ENCODE results near the gene AP2A2.

The AP2A2 gene

DNA sequence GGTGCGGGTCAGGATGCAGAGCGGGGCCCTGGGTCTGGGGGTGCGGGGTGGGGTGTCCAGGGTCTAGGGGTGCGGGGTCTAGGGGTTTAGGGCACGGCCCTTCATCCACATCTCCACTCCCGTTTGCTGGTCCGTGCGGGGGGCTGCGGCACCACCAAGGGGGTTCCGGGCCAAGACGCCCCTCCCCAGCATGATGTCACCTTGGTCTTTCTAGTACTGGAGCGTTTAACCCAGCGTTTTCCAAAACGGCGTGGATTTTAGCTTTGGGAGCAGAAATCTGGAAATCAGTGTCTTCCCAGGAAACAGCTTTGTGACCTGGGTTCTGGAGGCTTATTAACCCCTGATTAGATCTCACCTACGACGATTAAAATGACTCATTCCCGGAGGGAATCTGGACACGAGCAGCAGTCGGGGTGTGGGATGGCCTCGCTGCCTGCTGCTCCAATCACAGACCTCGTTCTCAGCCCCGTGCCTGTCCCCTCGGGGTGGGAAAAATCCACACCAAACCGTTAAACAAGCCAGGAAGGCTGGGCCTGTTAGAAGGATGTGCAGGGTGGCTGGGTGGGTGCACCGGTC is 759 bp downstream of the AP2A2 start:
- no peak for DNase-seq

DNA sequence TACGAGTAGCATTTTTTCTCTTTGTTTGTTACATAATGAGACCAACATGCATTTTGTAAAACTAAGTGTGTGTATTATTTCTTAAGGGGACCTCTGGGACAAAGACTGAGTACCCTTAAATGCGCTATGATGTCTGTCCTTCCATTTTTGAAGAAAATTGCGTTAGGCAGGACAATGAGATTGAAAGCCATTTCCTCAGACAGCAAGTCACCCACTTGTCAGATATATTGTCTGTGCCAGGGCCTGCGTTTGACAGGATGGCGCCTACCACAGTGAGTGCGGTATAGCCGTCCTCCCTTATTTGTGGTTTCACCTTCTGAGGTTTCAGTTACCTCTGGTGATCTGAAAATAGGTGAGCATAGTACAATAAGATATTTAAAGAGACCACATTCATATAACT is 2.2 kb downstream of the AP2A2 start:
- no peak for DNase-seq

DNA sequence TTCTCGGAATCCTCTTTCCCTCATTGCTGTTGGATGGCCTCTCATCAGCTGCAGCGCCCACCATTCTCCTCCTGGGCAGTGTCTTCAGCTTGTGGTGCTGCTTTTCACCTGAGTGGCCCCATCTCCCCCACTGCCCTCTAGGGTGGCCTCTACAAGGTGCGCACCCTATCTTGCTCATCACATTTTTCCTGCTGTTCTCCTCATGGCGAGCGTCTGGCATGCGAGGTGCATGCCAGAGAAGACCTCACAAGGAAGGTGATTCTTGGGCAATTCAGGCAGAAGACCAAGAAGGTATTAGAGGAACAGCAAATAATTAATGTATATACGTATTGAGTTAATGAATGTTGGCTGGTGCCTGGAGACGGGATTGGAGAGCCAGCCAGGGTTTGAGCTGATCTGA is 3.1 kb downstream of the AP2A2 start:
- DNase-seq = no peak

DNA sequence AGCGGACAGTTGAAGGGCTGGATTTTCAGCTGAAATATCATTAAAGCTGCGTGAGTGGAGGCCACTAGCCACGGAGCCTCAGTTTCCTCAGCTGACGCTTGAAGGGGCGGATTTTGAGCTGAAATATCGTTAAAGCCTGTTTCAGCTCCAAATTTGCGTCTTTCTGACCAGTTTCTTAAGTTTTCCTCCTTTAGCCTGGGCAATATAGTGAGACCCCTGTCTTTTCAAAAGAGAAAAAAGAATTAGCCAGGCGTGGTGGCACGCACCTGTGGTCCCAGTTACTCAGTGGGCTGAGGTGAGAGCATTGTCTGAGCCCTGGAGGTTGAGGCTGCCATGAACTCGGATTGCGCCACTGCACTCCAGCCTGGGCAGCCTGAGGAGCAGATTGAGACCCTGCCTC is 3.7 kb downstream of the AP2A2 start:
- DNase-seq = no peak

DNA sequence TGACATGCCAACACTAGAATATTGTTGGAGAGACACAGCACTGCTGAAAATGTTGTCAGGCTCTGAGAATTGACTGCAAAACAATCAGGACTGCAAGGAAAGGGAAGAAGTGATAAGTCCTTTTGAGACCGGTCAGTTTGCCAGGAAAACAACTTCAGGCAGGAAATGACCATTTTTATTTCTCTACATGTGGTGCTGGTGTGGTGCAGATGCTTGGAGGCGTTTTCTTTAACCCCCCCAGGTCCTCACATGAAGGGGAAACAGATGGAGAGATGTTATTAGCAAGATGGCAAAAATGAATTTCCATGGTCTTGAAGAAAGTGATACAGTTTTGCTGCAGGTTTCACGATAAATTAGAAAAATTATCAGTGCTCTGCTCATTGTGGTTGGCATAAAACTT is 5.7 kb downstream of the AP2A2 start:
- DNase-seq = no peak

DNA sequence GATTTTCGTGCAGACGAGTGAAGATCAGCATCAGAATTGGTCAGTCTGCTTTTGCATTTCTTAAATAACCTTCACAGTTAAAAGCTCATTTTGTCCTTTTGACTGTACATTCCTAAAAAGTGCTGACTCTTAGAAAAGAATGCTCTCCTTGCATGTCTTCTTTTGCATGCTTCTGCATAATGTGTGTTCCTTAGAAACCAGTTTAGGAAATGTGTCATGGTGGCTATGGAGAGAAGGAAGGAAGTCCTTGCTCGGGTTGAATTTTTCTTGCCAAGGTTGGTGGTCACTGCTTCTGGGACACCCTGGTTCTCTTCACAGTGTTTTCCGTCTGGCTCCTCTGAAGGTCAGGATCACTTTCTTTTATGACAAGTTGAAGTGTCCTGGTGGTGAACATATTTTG is 6.8 kb downstream of the AP2A2 start:
- no peak for DNase-seq

DNA sequence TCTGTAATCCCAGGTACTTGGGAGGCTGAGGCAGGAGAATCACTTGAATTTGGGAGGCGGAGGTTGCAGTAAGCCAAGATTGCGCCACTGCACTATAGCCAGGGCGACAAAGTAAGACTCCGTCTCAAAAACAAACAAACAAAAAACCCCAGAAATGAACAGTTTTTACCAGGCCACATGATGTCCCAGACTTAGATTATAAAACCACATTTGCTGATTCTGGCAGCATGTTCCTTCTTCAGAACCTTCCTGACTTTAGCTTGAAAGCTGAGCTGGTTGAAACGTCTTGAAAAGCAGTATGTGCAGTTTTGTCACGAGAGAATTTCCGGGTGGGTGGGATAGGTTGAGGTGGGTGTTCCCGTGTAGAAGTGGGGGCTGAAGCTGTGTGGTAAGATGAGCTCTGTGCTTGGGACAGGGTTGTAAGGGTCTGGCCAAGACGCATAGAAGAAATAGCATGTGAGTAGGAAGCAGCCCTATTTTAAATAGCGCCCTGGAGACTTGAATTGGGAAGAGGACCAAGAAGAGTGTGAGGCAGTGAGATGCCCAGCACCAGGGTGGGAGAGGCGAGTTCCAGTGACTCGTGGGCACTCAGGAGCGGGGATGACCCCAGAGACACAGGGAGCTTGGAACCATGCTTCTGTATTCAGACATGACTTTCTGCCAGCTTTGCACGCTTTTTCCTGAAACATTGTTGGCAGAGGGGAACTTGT is 7.6 kb downstream of the AP2A2 start:
- DNase-seq = no peak

DNA sequence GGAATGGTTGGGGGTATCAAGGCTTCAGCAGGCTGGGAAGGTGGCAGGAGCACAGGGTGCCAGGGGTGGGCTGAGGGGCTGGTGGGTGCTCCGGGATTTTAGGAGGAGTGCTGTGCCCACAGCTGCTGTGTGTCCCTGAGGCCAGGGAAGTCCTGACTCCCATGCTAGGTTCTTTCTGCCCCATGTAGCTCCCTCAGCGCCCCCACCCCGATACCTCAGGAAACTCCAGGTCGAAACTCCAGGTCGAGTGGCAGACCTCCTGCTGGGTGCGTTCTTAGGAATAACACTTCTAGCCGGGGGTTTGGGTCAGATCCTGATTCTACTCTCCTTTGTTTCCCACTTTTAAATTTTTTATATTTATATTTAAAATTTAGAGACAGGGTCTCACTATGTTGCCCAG is 8.3 kb downstream of the AP2A2 start:
- DNase-seq = no peak

DNA sequence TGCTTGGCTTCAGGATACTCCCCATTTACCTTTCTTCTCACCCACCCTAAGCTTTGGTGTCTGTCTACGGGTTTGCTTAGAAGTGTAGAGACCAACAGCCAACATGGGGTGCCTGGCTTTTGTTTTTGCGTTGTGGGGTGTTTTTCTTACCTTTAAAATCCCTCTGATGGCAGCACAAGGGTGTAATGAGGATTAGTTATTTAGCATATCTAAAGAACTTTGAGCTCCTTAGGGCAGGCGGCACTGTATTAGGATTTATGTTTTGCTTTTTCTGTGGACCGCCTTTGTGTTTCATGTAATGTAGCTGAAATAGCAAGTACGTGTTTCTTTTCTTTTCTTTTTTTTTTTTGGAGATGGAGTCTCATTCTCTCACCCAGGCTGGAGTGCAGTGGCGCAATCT is 8.9 kb downstream of the AP2A2 start:
- no peak for DNase-seq

DNA sequence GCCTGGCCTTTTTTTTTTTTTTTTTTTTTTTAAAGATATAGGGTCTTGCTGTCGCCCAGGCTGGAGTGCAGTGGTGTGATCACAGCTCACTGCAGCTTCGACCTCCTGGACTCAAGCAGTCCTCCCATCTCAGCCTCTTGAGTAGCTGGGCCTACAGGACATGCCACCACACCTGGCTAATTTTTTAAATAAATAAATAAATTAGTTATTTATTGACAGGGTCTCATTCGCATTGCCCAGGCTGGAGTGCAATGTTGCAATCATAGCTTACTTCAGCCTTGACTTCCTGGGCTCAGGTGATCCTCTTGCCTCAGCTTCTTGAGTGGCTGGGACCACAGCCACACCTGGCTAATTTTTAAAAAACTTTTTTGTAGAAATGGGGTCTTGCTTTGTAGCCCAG is 10.5 kb downstream of the AP2A2 start:
- no peak for DNase-seq

DNA sequence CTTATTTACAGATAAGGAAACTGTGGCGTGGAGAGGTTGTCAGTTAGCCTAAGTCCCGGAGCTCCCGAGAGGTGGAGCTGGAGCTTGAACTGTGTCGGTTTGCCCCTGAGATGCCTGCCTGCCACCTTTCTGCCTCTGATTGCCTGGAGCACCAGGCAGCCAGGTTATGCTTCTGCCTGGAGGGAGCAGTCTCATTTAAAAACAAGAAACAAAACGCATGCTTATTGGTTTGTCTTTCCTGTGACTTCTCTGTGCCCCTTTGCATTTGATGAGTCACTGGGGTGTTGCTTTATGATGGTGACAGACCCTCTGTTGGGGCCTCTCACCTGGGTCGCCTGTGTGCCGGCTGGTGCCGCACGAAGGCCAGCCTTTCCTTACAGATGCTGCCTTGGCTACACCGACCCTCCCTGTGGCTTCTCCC is 12.2 kb downstream of the AP2A2 start:
- no peak for DNase-seq

DNA sequence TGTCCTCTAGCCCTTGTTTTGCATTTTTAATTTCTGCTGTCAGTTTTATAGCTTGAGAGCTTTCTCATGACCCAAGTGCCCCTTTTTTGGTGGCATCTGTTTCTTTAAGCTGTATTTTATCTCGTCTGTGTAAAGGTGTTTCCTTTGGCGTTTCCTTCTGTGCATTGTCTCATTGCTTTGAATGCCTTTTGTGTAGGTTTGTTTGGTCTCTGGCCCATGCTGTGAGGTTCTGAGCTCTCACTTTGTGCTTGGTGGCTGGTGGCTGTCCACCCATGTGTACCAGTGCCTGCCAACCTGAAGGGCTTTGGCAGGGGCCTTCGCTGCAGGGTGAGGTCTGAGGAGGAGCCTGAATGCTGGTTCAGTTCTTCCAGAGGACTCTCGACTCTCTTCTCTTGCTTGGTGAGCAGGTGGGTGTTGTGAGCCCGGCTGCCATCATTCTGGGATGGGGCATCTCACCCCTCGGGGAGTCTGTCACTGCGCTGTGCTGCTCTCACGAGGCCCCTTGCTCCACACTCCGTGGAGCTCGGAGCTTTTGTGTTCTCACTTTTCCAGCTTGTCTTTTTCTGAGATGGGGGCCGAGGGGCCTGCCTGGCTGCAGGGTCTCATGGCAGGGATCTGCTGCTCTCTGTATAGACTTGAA is 14.9 kb downstream of the AP2A2 start:
- DNase-seq = no peak

DNA sequence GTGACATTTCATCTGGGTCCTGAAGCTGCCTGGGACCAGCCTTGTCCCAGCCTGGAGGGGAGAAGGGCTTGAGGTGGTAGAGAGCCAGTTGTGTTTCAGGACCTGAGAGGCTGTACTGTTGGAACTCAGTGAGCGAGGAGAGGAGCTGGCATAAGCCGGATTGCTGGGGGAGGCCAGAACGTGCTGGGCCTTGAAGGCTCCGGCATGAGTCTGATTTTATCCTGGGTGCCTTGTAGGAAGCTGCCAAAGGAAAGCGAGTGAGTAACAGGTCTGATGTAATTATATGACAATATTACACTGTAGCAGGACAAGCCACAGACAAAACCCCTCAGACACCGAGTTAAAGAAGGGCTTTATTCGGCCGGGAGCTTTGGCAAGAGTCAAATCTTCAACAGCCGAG is 17.2 kb downstream of the AP2A2 start:
- no peak for DNase-seq

DNA sequence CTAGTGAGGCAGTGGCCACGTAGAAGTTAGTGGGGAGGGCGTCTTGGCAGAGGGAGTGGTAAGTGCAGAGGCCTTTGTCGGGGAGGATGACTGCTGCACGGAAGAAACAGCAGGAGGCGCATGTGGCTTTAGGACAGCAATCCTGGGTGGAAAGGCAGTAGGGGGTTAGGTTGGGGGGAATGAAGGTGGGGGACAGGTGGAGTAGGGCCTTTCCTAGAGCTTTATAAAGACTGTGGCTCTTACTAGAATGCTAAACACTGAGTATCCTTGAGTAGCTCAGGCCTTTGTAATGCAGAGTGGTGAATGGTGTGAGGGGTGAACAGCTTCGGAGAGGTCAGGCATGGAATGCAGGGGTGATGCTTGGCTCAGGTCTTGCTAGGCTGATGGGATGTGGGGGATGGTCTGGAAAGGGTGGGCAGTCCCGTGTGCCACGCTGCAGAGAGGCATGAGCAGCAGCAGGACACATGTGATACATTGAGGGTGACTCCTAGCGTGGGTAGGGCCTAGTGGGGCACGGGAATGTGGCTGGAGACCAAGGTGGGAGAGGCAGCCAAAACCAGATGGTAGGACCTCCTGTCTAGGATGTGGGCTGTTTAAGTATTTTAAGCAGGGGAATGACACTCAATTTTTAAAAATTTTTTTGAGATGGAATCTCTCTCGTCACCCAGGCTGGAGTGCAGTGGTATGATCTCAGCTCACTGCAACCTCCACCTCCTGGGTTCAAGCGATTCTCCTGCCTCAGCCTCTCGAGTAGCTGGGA is 19.2 kb downstream of the AP2A2 start:
- no peak for DNase-seq

DNA sequence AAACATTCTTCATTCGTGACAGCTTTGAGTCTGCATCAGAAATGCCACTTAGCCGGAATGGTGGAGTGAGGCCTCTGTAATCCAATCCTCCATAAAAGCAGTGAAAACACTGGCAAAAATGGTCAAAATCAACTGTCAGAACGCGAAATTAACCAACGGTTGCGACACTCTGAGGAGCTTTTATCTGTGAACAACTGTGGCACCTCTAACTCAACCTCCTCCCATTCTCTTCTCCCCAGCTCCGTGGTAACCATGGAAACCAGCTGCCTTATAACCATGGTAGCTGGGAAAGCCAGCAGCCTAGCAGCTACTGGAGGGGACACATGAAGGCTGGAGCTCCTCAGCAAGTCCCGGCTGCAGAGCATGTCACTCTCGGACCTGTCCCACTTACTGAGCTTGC is 20.3 kb downstream of the AP2A2 start:
- DNase-seq = no peak

DNA sequence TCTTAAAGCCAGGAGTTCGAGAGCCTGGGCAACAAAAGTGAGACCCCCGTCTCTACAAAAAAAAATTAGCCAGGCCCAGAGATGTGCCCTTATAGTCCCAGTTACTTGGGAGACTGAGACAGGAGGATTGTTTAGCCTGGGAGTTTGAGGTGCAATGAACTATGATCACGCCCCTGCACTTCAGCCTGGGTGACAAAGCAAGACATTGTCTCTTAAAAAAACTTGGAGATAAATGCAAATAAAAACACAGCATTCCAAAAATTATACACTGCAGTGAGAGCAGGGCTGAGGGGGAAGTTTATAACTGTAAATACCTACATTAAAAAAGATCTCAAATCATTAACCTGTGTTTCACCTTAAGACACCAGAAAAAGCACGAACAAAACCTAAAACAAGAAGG is 22.1 kb downstream of the AP2A2 start:
- DNase-seq = no peak

DNA sequence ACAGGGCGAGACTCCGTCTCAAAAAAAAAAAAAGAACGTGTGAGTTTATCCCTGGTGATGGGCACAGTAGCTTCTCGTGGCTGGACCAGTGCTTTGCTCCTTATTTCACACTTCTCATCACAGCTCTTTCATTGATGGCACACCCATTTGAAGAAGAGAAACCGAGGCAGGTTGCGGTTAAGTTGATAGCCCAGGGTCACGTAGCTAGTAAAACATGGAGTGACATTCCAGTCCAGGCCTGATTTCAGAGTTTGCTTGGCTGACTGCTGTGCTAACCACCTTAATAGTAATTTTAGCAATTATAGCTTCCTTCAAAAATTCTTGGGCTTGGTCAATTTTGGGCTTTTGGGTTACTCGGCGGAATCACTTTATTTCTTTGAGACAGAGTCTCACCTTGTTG is 25.8 kb downstream of the AP2A2 start:
- no peak for DNase-seq

DNA sequence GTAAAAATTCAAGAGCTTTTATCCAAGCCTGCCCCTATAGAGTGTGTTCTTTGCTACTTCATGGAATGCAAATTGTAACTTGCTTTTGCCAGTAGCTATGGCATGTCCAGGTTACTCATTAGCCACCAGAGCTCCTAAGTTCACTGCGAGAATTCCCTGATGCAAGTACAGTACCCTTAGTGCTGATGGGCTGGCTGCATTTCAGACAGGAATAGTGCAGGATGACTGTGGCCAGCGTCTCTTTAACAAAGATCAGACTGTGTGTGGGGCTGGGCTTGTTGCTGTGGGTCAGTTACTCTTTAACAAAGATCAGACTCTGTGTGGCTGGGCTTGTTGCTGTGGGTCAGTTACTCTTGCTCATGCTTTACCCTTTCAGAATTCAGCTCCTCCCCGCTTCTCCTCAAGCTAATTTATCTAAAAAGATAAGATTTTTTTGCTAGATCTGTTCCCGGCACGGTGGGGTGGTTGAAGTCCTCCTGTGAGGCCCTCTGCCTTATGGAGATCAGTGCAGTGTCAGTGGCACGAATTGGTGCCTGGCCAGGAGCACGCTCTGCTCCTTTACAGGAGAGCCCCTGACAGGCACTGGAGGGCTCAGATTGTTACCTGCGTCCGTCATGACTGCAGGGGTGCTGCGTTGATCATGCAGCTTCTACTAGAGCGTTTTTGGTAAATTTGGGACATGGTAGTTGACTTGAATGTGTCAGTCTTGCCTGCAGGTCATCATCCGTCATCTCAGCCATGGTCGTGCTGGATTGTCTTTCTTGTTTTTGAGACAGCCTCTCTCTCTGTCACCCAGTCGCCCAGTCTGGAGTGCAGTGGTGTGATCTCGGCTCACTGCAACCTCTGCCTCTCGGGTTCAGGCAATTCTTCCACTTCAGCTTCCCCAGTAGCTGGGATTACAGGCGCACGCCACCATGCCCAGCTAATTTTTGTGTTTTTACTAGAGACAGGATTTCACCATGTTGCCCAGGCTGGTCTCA is 27.0 kb downstream of the AP2A2 start:
- no peak for DNase-seq

DNA sequence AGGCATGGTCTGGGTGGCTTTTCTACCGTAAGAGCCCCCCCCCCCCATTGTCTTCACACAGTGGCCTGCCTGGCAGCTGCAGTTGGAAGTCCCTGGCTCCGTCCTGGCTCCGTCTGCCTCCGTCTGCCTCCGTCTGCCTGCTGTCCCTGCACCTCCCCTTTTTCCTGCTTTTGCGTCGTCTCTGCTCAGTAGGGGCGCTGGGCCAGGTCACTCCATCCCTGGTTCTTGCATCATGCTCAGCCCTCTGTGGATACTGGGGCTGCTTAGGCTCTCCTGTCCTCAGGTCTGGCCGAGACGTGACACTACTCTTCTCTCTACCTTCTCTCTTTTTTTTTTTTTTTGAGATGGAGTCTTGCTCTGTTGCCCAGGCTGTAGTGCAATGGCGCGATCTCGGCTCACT is 27.8 kb downstream of the AP2A2 start:
- DNase-seq = no peak

DNA sequence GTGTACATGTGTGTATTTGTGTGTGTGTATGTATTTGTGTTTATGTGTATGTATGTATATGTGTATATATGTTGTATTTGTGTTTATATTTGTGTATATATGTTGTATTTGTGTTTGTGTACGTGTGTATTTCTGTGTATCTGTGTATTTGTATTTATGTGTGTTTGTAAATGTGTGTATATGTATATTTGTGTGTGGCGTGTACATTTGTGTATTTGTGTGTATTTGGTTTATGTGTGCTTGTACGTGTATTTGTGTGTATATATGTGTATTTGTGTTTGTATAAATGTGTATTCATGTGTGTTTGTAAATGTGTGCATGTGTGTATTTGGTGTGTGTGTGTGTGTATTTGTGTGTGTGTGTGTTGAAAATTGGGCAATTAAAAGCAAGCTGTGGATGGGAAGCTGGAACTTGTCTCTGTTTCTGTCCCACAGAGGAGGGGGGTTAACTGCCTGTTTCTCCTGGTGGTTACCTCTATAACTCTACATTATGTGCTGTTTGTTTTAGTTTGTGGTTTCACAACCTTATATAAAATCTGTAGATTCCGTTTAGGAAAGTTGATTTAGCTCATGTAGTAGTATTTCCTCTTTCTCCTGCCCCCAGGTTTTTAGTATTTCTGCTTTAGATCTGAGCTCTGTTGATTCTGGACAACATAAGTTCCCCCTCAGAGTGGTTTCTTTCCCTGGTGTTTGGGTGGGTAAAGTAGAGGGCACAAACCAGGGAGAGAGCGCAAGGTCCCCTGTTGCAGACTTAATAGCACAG is 28.9 kb downstream of the AP2A2 start:
- DNase-seq = no peak

DNA sequence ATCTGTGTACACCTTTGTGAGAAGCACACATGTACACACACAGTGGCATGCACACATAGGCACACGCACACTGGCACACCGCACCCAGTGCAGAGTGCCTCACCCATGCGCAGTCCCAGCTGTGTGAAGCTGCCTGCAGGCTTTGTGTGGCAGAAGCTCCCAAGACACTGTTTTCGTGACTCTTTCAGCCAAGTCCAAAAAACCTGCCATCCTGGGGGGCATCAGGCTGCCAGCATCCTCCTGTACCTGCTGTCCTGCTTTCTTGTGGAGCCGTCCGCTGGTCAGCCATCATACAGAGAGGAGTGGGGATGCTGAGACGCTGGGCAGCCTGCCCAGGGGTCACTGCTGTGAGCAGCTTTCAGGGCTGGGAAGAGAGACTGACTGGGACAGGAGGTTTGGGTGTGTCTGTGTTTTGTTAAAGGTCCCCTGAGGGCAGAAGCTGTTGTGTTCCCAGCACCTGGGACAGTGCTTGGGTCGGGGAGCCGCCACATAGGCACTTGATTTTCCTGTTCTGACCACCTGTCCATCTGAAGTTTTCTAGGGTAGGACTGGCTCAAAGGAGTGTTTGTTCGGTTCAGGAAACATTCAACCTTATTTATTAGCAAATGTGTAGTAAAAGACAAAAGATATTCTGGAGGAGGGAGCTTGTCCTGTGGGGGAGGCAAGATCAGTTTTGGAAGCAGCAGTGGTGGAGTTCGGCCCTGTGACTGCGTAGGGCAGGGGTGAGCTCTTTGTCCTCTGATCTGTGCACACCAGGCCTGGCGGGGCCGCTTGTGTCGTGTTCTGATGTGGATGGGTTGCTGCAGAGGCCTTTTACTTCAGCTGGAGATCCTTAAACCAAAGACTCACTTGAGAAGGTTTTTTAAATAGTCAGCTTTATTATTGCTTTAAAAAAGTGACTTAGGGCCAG is 29.7 kb downstream of the AP2A2 start:
- no peak for DNase-seq

Measured in effector CD4-positive, alpha-beta T cell (primary cell).